ENCODE measurements around the gene AGBL4.
A peak's percentile ranks its signal among the peaks of the same experiment; 100 is the strongest.

DNA sequence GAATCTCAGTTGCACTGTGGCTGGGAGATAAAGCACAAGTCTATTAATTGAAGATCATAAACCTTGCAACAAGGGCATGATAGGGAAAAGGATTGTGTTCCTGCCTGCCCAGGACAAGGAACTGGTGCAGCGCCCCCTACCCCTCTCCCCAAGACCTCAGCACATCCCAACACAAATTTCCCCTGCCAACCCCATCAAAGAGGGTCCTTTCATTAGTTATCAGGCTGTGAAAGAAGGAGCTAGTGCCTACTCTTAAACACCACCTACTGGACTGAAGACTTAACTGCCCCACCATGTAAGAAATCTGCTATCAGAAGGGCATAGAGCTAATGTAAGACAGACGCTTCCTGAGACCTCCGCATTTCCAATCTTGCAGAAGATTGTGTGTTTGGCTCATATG is 372.6 kb downstream of the AGBL4 start:
- TF ChIP-seq, protein P1, sequence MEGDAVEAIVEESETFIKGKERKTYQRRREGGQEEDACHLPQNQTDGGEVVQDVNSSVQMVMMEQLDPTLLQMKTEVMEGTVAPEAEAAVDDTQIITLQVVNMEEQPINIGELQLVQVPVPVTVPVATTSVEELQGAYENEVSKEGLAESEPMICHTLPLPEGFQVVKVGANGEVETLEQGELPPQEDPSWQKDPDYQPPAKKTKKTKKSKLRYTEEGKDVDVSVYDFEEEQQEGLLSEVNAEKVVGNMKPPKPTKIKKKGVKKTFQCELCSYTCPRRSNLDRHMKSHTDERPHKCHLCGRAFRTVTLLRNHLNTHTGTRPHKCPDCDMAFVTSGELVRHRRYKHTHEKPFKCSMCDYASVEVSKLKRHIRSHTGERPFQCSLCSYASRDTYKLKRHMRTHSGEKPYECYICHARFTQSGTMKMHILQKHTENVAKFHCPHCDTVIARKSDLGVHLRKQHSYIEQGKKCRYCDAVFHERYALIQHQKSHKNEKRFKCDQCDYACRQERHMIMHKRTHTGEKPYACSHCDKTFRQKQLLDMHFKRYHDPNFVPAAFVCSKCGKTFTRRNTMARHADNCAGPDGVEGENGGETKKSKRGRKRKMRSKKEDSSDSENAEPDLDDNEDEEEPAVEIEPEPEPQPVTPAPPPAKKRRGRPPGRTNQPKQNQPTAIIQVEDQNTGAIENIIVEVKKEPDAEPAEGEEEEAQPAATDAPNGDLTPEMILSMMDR (IDR thresholded peaks at IDR 0.05): peak; percentile 28
- TF ChIP-seq ZFX (IDR thresholded peaks at IDR 0.05; ENCODE audit: borderline replicate concordance): no peak

Measured in 22Rv1 (cell line).